Stimulated activated CD4-positive, alpha-beta T cell treated with anti-CD3 and anti-CD28 coated beads, TNF-alpha, amount 100 ng/mL, for 4 hours (primary cell): Measurements from ENCODE around the gene CERKL.
"Not testable (repeated sequence)": the region's sequence is repeated elsewhere in the genome, so short reads cannot be mapped to it uniquely, and the experiment has no call there.

ENCODE experiments used
- DNase-seq, 3 experiments: peaks; one replicate each; pipeline ENCODE4 v3.0.0-alpha.2; 2020; ENCODE audit warnings: low read depth in 3 of 3

CERKL gene, protein sequence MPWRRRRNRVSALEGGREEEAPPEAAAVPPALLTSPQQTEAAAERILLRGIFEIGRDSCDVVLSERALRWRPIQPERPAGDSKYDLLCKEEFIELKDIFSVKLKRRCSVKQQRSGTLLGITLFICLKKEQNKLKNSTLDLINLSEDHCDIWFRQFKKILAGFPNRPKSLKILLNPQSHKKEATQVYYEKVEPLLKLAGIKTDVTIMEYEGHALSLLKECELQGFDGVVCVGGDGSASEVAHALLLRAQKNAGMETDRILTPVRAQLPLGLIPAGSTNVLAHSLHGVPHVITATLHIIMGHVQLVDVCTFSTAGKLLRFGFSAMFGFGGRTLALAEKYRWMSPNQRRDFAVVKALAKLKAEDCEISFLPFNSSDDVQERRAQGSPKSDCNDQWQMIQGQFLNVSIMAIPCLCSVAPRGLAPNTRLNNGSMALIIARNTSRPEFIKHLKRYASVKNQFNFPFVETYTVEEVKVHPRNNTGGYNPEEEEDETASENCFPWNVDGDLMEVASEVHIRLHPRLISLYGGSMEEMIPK

DNA sequence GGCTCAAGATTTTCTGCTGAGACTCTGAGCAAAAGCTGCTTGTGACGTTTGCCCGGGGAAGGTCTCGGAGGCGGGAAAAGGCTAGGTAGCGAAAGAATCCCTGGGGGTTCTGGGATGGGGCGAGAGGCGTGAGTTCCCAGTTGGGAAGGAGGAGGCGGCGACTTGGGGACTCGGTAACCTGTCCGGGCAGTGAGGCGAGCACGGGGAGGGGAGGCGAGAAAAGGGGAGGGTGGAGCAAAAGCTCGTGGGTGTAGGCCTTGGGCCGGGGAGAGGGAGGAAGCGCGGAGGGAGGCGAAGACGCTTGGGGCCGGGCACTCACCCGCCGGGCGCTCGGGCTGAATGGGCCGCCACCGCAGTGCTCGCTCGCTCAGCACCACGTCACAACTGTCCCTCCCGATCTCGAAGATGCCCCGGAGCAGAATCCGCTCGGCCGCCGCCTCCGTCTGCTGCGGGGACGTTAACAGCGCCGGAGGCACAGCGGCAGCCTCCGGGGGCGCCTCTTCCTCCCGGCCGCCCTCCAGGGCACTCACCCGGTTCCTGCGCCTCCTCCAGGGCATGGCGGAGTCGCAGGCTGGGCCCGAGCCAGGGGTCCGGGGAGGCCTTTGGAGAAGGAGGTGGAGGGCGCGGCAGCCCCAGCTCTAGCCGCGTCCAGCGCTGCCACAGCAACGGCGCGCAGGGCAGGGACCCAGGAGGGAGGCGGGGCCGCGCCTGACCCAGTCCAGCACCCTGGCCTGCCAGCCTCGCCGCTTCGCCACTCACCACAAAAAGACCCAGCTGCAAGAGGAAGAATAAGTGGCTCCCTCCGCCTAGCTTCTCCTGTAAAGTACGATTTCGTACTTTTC is at the start of gene CERKL:
TSS of gene CERKL (minus strand) at position 656 of the 842 bp plus-strand sequence. CDS start at position 557, 99 bp downstream.
- no peak for DNase-seq

DNA sequence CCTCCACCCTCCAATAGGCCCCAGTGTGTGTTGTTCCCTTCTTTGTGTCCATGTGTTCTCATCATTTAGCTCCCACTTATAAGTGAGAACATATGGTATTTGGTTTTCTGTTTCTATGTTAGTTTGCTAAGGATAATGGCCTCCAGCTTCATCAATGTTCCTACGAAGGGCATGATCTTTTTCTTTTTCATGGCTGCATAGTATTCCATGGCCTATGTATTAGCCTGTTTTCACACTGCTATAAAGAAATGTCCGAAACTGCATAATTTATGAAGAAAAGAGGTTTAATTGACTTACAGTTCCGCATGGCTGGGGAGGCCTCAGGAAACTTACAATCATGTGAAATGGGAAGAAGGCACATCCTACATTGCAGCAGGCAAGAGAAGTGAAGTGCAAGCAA is 45.6 kb upstream of the CERKL start:
- DNase-seq, result not testable (repeated sequence)

DNA sequence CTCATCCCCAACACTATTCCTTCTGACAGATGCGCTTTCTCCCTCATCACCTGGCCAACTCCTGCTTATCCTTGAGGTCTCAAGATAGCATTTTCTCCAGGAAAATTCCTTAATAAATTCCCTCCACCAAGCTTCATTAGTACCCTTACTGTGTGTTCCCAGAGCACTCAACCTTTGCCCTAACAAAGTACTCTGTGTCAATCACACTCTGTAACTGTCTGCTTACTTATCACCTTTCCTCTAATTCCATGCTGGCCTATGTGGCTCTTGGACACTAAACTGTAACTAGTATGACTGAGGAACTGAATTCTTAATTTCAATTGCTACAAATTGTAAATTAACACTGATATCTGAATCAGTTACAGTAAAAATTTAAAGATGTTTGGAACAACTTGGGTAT is 41.3 kb upstream of the CERKL start:
- no peak for DNase-seq

DNA sequence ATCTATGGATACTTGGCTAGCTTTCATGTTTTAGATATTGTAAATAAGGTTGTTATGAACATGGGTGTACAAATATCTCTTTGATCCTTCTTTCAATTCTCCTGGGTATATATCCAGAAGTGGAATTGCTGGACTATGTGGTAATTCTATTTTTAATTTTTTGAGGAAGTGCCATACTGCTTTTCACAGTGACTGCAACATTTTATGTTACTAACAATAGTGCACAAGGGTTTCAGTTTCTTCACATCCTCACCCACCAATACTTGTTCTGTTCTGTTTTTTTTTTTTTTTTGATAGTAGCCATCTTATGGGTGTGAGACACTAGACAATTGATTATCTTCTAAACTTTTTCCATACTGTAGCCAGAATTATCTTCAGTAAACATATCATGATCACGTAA is 40.7 kb upstream of the CERKL start:
- DNase-seq, result no peak

DNA sequence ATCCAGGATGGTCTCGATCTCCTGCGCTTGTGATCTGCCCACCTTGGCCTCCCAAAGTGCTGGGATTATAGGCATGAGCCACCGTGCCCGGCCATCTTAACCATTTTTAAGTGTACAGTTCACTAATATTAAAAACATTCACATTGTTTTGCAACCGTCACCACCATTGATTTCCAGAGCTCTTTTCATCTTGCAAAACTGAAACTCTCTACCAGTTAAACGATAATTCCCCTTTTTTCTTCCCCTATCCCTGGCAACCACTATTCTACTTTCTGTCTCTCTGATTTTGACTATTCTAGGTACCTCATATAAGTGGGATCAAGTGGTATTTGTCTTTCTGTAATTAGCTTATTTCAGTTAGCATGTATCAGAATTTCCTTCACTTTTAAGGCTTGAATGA is 40.2 kb upstream of the CERKL start:
- no peak for DNase-seq

DNA sequence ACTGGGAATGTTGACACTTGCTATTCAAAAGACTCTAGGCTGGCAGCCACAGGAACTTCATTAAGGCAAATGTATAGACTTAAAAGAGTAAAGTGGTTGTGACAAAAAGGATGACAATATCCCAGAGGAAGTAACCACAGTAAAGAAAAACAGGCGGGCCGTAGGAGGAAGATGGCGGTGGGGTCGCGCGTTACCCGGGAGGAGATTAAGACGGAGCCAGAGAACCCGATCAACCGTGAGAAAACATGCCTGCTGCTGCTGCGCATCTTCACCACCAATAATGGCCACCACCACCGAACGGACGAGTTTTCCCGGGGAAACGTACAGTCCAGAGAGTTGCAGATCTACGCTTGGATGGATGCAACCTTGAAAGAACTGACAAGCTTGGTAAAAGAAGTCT is 37.4 kb upstream of the CERKL start:
- DNase-seq, result no peak

DNA sequence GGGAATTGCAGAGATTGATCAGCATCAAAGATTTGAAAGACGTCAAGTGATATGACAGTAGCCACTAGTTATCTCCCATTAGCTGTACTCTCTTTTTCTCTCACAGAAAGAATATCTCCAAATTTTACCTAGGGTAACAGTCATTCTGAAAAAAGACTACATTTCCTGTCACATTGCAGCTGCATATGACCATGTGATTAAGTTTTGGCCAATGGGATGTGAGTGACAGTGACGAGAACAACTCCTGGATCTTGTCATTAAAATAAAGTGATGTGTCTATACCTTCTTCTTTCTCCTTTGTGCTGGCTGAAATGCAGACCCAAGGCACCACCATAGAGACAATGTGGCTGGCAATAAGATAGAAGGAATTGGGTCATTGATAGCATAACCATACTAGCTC is 34.0 kb upstream of the CERKL start:
- DNase-seq, result no peak

DNA sequence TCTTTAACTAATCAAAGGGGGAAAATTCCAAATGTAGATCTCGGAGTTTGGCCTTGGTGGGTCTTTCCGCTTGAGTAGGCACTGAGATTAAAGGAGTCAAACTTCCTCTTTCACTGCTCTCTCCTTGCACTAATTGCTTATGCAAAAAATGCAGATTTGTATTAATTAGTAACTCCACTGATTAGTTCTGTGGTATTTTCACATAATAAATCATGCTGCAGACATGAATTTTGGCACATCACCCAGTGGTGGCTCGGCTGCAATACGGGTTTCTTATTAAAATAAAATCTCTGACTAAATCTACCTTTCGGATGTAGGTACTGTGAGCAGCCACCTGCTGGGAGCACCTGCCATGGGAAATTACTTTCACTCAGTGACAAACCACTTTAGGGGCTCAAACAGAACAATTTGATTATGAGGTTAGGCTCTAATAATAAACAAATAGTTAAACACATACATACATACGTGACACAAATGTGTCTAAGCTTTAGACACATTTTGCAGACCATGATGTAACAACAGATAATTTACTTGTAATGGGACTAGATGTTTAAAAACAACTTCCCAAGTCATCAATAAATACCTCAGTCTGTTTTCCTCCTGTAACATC is 29.8 kb upstream of the CERKL start:
- DNase-seq, result no peak

DNA sequence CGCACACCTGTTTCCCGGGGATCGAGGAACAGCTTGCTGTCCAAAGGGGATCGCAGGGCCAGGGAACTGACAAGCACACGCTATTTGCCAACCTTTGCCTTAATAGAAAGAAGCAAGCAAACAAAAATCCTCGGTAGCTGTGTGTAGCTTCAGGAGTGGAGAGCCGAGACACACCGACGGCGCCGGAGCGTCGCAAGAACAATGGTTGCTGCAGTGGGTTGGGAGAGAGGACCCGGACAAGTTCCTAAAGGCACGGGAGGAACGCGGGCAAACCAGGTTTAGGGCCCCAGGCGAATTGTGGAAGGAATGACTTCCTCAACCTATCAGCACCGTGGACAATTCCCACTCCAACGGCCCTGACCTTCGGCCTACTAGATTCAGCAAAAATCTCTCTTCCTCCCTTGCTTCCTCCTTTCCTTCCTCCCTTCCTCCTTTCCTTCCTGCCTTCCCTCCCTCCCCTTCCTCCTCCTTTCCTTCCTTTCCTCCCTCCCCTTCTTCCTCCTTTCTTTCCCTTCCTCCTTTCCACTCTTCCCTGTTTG is 28.3 kb upstream of the CERKL start:
- DNase-seq, result no peak

DNA sequence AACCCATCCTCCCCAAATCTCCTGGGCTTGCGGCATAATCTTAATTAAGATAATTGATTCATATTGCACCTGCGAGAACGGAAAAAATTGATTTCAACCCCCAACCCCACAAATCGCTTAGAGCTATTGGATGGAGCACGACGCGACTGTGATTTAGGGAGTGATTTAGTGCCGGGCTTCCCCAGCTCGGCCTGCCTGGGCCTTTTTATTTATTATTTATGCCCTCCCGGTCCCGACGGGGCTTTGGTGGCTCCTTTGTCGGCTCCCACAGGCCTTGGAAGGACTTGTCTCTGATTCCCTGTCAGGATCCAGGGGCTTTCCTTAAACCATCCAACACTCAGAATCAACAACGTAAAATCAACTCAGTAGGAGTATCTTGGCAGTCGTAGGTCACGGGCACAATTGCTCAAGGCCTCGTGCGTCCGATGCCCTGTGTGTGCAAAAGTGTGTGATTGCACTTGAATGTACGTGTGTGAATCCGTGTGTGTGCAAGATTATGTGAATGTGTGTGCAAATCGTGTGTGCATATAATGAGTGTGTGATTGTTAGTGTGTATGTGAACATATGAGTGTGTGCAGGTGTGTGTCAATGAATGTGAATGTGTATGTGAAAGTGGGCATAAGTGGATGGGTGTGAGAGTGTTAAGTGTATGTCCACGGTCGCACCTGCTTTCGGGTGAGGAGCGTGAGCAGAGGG is 27.7 kb upstream of the CERKL start:
- no peak for DNase-seq

DNA sequence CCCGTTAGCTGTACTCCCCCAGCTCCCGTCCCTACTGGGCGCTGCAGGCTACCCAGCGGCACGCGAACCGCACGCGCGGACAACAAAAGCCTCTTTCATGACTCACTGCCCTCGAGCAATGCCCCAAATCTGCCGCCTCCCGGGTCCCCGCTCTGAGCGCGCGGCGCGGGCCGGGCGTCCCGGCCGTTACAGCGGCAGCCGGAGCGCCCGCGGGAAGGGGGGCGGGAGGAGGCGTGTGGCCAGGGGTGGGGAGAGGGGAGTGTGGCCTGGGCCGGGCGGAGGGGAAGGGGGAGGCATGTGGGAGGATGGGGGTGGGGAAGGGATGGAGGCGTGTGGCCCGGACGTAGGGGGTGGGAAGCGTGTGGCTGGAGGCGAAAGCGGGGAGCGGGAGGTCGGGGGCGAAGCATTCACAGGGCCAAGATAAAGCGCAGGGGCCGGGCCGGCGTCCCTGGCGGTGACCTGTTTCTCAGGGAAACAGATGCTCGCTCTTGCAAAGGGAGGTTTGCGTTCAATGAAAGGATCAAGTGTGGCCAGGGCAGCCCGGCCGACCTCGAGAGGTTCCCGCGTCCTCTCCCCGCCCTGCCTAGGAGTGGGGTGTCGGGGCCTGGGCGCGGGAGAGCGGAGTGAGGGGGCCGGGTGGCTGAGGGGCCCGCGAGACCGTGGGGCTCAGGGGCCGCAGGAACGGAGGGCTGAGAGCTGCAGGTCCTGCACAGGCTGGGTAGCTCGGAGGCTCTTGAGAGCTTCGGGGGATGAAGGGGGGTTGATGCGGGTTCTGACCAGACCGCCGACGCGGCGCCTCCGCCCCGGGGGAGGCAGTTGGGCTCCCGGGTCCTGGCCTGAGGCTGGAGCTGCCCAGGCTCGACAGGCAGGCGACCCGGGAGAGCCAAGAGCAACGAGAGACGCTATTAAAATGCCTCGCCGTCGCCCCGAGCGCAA is 26.9 kb upstream of the CERKL start:
- no peak for DNase-seq

DNA sequence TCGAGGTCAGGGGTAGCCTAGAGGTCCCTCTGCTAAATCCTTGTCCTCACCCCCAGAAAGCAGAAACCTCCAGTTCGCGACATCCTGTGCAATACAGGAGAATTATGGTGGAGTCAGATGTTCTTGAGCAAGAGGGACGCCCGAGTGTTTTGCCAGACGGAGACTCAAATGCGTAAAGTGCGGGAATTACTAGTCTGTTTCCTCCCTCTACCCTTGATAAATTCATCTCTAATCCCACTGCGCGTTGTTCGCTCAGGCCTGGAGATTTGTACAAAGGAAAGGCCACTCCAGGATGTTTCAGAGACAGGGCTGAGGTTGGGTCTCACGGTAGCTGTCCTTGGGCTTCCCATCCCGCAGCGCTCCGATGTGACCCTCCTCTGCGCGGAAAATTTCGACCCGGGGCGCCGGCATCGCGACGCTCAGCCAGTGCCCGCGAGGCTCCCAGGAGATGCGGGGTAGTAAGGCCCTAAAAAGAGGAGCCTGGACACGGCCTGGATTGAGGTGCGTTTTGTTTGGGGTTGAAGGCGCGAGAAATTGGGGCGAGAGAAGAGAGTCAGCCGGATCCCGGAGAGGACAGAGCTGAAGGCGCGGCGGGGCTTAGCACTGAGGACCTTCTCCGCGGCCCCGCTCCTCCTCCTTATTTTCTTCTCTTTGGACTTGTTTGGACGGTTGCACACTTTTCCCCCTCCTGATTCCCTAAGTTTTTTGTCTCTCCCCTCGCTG is 26.1 kb upstream of the CERKL start:
- no peak for DNase-seq

DNA sequence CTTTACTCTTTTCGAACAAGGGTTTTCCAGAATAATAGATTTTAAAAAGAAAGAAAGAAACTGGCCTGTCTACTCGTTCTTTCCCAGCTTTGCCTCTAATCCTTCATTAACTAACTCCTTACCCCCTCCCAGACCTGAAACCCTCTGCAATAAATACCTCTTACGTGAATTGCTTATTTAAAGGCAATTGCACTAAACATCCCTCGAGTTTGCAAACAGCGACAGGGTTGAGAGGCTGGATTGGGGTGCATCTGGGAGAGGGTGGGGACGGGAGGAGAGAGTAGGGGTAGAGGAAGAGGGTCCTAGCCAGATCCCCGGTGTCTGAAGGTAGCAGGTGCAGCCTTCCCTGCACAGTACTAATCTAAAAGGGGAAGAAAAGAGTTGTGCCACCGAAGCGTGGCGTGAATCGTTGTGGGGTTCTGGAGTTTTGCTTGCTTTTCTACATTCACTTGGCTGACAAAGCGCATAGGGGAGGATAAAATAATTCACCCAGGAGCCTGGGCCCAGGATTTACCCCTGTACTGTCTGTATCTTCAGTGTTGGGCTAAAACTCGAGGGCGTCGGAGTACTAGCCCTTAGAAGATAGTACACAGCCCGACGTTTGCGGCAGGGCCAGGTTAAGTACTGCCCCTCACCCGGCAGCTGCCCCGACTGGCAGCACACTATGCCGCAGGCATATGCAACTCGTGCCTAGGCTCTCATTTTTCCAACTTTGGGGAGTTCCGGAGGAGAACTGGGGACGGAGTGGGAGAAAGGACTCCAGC is 25.3 kb upstream of the CERKL start:
- no peak for DNase-seq

DNA sequence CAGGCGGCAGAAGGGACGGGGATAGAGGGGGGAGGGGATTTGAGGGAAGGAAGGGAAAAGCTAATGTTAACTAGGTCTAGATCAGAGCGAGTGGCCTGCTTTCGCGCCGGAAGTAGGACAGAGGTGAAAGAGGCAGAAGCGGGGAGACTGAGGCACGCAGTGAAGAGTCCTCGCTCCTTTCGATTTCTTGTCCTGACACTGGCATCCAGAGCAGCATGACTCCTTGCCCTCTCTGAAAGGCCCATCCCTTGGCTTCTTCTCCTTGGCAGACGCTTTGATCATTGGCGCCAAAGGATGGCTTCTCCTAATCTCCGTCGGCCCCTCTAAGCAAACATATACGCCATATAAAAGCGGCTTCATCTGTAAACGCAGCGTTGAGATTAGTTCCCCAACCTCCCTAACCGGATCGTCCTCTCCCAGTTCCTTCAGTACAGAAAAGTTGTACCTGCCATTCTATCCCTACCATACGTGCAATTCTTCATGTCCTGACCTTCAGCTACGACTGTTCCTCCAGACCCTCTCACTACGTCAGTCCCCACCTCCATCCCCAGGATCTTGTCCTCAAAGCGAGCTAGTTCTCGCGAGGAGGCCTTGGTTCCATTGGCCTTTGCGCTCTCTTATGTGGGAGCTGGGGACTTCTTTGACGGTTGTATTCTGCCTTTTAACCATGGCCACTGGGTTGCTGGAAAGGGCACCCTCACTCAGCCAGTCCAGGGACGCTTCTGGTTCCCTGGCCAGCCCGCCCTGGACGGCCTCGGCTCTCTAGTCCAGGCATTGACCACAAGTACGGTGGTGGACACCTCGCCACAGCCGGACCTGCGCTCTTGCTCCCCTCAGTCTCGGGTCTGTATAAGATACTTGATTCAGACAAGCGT is 24.3 kb upstream of the CERKL start:
- no peak for DNase-seq

DNA sequence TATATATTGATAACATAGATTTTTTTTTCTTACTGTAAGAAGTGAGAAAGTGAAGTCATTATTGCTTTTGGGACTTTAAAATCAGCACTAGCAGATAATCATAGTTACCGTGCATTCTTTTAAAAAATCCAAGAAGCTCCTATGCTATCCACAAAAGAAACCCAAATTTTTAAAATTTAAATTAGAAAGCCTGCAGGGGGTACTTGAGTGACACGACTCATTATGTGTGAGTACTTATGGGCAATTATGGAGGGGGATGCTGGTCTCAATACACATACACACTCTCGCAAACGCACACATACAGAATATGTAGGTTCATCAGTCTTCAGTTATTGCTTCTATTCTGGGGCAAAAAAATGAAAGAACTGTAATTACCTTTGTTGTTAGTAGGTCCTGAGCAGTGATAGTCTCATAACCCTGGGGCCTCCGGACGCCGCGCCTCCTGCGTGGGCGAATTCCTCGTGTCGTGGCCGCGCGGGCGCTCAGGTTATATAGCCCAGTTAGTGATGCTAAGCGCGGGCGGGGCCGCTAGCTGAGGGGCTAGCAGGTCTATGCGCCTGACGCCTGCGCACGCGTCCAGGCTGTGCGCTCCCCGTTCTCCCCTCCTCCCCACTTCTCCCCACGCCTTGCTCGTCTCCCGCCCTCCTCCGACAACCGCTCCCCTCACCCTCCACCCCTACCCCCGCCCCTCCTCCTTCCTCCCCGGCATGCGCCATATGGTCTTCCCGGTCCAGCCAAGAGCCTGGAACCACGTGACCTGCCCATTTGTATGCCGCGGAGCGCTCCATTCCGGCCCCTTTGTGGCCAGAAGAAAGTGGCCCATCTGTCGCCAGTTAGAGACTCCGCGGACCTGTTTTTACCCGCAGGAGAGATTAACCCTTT is 23.4 kb upstream of the CERKL start, which contains the start of gene NEUROD1:
TSS of gene NEUROD1 (minus strand) at position 463 of the 882 bp plus-strand sequence. CDS start 1,657 bp downstream, outside the sequence.
- no peak for DNase-seq

DNA sequence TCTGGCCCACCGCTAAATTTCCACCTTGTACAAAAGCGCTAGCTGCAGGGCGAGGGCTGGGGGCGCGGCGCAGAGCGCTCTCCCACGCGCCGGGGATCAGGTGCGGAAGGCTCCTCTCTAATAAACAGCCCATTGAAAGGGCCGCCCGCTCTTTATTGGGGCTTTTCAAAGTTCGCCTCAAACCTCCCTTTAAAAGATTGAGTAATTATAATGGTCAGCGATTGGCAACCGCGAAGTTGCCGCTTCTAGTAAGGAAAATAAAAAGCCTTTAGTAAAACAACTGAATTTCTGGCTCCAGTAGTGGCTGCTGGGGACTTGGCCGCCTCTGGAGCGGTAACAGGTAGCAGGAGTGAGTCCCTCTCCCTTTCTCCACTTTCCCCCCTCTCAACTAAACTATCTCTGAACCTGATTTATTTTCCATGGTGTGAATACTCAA is 22.7 kb upstream of the CERKL start:
- no peak for DNase-seq
